Panc1 (cell line): ENCODE measurements around the gene MPZL1. TPM values are rescaled to one million over a fixed set of nuclear protein-coding genes. Genes with fewer than 3 reads are reported as not detected.

ENCODE experiments used
- ATAC-seq: fragments of 200-7000 bp; cut with Tn5 transposase; 2 replicates; pipeline ENCODE4 v1.9.1; 2020; ENCODE audit warnings: mild to moderate bottlenecking, moderate library complexity
- BruUV-seq: library from RNA; stranded (reverse); fragments of 400-500 nt; replicated peaks from 2 replicates; lab custom pipeline; 2021; lab: Mats Ljungman, UMichigan
- CTCF ChIA-PET: fragments of 300-600 bp; sonication (Branson Sonifier 250); formaldehyde crosslinking; loops from one replicate; lab custom pipeline; 2022; ENCODE audit warnings: antibody characterized with exemption; lab: Charles Lee
- POLR2A ChIA-PET: fragments of 300-600 bp; sonication (Branson Sonifier 250); formaldehyde crosslinking; loops from one replicate; lab custom pipeline; 2022; ENCODE audit warnings: antibody characterized with exemption; lab: Charles Lee
- DNase-seq: peaks from one replicate; pipeline ENCODE4 v3.0.0-alpha.2; 2010; ENCODE audit warnings: low read depth, low spot score
- H3K27ac ChIP-seq: 2 replicates; pipeline ENCODE4 v1.5.1; 2011; ENCODE audit warnings: mild to moderate bottlenecking, low read length, inconsistent platforms
- H3K27me3 ChIP-seq: fragments of 200-500 bp; sonication (Bioruptor generic); 2 replicates; pipeline ENCODE4 v1.6.0; 2014; ENCODE audit warnings: low read length, inconsistent platforms; ENCODE audit not compliant: control insufficient read depth, insufficient read depth
- H3K36me3 ChIP-seq: fragments of 200-500 bp; sonication (Bioruptor generic); 2 replicates; pipeline ENCODE4 v1.5.1; 2014; ENCODE audit warnings: inconsistent platforms, mild to moderate bottlenecking, low read length, moderate library complexity; ENCODE audit not compliant: control insufficient read depth, insufficient read depth
- H3K4me1 ChIP-seq: 2 replicates; pipeline ENCODE4 v1.5.1; 2011; ENCODE audit warnings: inconsistent platforms, mild to moderate bottlenecking, low read length, moderate library complexity; ENCODE audit not compliant: control insufficient read depth, insufficient read depth
- H3K4me3 ChIP-seq, 2 experiments: 2 replicates each; pipeline ENCODE4 v1.5.1; 2011 to 2012; ENCODE audit warnings: low read depth in 2 of 2, low read length in 2 of 2, mild to moderate bottlenecking in 2 of 2, inconsistent platforms in 1 of 2, moderate library complexity in 1 of 2
- H3K9me3 ChIP-seq: fragments of 200-500 bp; sonication (Bioruptor generic); 2 replicates; pipeline ENCODE4 v1.5.1; 2014; ENCODE audit warnings: low read depth, mild to moderate bottlenecking, inconsistent platforms, low read length, moderate library complexity; ENCODE audit not compliant: control insufficient read depth, insufficient read depth
- CTCF ChIP-seq: fragments of 450-650 bp; IDR thresholded peaks from 2 replicates; pipeline ENCODE4 v1.5.1; 2017; ENCODE audit warnings: mild to moderate bottlenecking
- POLR2AphosphoS5 ChIP-seq: IDR thresholded peaks from 2 replicates; pipeline ENCODE4 v1.6.1; 2012; ENCODE audit warnings: mild to moderate bottlenecking, low read depth, low read length, moderate library complexity
- REST ChIP-seq, 2 experiments: IDR thresholded peaks; 2 replicates each; pipeline ENCODE4 v1.6.1; 2011 to 2012; ENCODE audit warnings: low read depth in 2 of 2, control low read depth in 1 of 2, low read length in 1 of 2, mild to moderate bottlenecking in 1 of 2, moderate library complexity in 1 of 2; ENCODE audit not compliant: insufficient read depth in 1 of 2
- SIN3A ChIP-seq: IDR thresholded peaks from 2 replicates; pipeline ENCODE4 v1.6.1; 2012; ENCODE audit warnings: low read depth, mild to moderate bottlenecking, low read length, moderate library complexity, borderline replicate concordance; ENCODE audit not compliant: insufficient read depth
- TCF7L2 ChIP-seq: IDR thresholded peaks from 2 replicates; pipeline ENCODE4 v1.6.1; 2011; ENCODE audit warnings: mild to moderate bottlenecking, low read depth, low read length, inconsistent platforms
- in situ Hi-C: cut with HindIII; loops from 2 replicates; pipeline ENCODE4 v1.10.0; 2016; ENCODE audit warnings: low sequenced_read_pairs, low pct_unique_long_range_greater_than_20kb
- intact Hi-C: fragments of 100-400 bp; cut with micrococcal nuclease; formaldehyde crosslinking; loops from one replicate; pipeline ENCODE4 v1.10.0; 2022; ENCODE audit not compliant: unreplicated experiment
- total RNA-seq: library from RNA; stranded (reverse); gene quantifications from one replicate; pipeline ENCODE4 v1.2.1, GENCODE V29; 2021; ENCODE audit not compliant: unreplicated experiment

The MPZL1 gene
- total RNA-seq, 1 experiment from 2014 or later, result 72.0 TPM

- no peak for DNase-seq
- Histone ChIP-seq H3K9me3 (0 out of 2 replicates have a peak, but pooled peaks cover 6% of the 10 kb centered on the region), H3K4me1 (no peaks in the 10 kb centered on the region), H3K4me3 (no peak overlapping the region), H3K27me3 (no peaks in the 10 kb centered on the region), H3K36me3 (no peaks in the 10 kb centered on the region), H3K27ac (no peak overlapping the region)
- ChIA-PET POLR2A (interaction anchor here (0.7 kb wide), 1 partner anchor 93 kb away, joined by 3 read pairs; no protein-coding TSS in a partner anchor), CTCF (no interaction called here)
- intact Hi-C loops, result no loop called here
- TF ChIP-seq SIN3A (no peak), CTCF (no peak), TCF7L2 (no peak), POLR2AphosphoS5 (no peak), REST (IDR thresholded peaks at IDR 0.05; ENCODE audit: insufficient read depth in 1 of 2, low read depth in 2 of 2, low read length in 1 of 2) (no peak)
- no TSS peak for BruUV-seq
- no peak for ATAC-seq
- in situ Hi-C loops, result no loop called here
Measured at GRCh38 chr1:167808104-167808503, 86.3 kb downstream of the MPZL1 start.

GRCh38 chr1:167808690-167809089 lies 86.9 kb downstream of the MPZL1 start:
- Histone ChIP-seq H3K9me3 (0 out of 2 replicates have a peak, but pooled peaks cover 7% of the 10 kb centered on the region), H3K4me3 (no peak overlapping the region), H3K4me1 (no peaks in the 10 kb centered on the region), H3K27ac (no peak overlapping the region), H3K36me3 (no peaks in the 10 kb centered on the region), H3K27me3 (no peaks in the 10 kb centered on the region)
- ATAC-seq (no peak), DNase-seq (no peak)
- ChIA-PET CTCF (no interaction called here), POLR2A (no interaction called here)
- in situ Hi-C loops (no loop called here), intact Hi-C loops (no loop called here)
- BruUV-seq, result no TSS peak
- TF ChIP-seq CTCF (no peak), REST (IDR thresholded peaks at IDR 0.05; ENCODE audit: insufficient read depth in 1 of 2, low read depth in 2 of 2, low read length in 1 of 2) (no peak)
